ENCODE data around the gene GUCY1A2.
"Not testable (repeated sequence)": the region's sequence is repeated elsewhere in the genome, so short reads cannot be mapped to it uniquely, and the experiment has no call there.

DNA sequence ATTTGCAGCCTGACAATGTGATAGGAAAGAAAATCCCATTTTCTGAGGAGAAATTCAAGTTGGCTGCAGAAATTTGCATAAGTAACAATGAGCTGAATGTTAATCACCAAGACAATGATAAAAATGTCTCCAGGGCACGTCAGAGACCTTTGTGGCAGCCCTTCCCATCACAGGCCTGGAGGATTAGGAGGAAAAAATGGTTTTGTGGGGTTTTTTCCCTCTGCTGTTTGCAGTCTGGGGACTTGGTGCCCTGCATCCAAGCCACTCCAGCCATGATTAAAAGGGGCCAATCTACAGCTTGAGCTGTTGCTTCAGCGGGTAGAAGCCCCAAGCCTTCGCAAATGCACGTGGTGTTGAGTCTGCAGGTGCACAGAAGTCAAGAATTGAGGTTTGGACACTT lies 33.1 kb upstream of the GUCY1A2 start:
- TF ChIP-seq, protein P1, sequence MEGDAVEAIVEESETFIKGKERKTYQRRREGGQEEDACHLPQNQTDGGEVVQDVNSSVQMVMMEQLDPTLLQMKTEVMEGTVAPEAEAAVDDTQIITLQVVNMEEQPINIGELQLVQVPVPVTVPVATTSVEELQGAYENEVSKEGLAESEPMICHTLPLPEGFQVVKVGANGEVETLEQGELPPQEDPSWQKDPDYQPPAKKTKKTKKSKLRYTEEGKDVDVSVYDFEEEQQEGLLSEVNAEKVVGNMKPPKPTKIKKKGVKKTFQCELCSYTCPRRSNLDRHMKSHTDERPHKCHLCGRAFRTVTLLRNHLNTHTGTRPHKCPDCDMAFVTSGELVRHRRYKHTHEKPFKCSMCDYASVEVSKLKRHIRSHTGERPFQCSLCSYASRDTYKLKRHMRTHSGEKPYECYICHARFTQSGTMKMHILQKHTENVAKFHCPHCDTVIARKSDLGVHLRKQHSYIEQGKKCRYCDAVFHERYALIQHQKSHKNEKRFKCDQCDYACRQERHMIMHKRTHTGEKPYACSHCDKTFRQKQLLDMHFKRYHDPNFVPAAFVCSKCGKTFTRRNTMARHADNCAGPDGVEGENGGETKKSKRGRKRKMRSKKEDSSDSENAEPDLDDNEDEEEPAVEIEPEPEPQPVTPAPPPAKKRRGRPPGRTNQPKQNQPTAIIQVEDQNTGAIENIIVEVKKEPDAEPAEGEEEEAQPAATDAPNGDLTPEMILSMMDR (IDR thresholded peaks at IDR 0.05), result not testable (repeated sequence)
- TF ChIP-seq POLR2A (IDR thresholded peaks at IDR 0.05), result not testable (repeated sequence)
